H1 (cell line): ENCODE measurements around the gene CFAP74. TPM values are rescaled to one million over a fixed set of nuclear protein-coding genes. Genes with fewer than 3 reads are reported as not detected.

Experiments used
- CTBP2 ChIP-seq: IDR thresholded peaks from 2 replicates; pipeline ENCODE4 v1.7.0; 2011; ENCODE audit warnings: borderline replicate concordance, mild to moderate bottlenecking, moderate library complexity, mixed read lengths, low read length; ENCODE audit not compliant: insufficient read depth, insufficient read length
- JUN ChIP-seq: IDR thresholded peaks from 2 replicates; pipeline ENCODE4 v1.6.1; 2011; ENCODE audit warnings: low read depth, mild to moderate bottlenecking, improper control_type of control experiment, low read length
- KDM5A ChIP-seq: fragments of 200-600 bp; IDR thresholded peaks from 2 replicates; pipeline ENCODE4 v1.7.1; 2012; ENCODE audit warnings: mild to moderate bottlenecking, low read length, inconsistent platforms, mixed read lengths
- RAD21 ChIP-seq, 2 experiments: IDR thresholded peaks in 1 of 2; conservative IDR thresholded peaks in 1 of 2; 2 replicates each; pipeline ENCODE4 v1.6.1; 2011; ENCODE audit warnings: low read depth in 2 of 2, low read length in 2 of 2, improper control_type of control experiment in 1 of 2, inconsistent platforms in 1 of 2, mild to moderate bottlenecking in 1 of 2, moderate library complexity in 1 of 2
- SIRT6 ChIP-seq: IDR thresholded peaks from one replicate; pipeline ENCODE4 v1.7.1; 2012; ENCODE audit warnings: low read length, inconsistent platforms
- SRF ChIP-seq: IDR thresholded peaks from 2 replicates; pipeline ENCODE4 v1.6.1; 2011; ENCODE audit warnings: mild to moderate bottlenecking, low read depth, low read length, moderate library complexity
- polyA plus RNA-seq, 7 experiments: library from polyadenylated mRNA; depleted of rRNA in 3 of 7; stranded (reverse) in 5 of 7; unstranded in 2 of 7; fragments of >200 nt in 5 of 7; fragments of 200-250 nt in 2 of 7; gene quantifications; 1 replicate in 5 of 7; 2 replicates in 1 of 7; 4 replicates in 1 of 7; pipeline versions ENCODE4 v1.2.1 to v1.2.3, GENCODE V29; 2011 to 2013; ENCODE audit warnings: missing spikeins in 2 of 7, mixed read lengths in 2 of 7
- total RNA-seq: library from RNA; stranded (reverse); fragmentation: NEBNext Ultra II Directional; extraction: Animal tissue kit (Norgen Biotek cat#: 25700); gene quantifications from 2 replicates; pipeline ENCODE4 v1.2.1, GENCODE V29; 2021
- TF ChIP-seq, protein P1 (sequence below): IDR thresholded peaks from 2 replicates; pipeline ENCODE4 v1.6.1; 2011; ENCODE audit warnings: low read length, improper control_type of control experiment

Gene CFAP74
- total and polyA plus RNA-seq, 2 of the 8 experiments (the other 6 are each of a cell fraction or from before 2014, with no cell fraction given) = 0.09 to 0.20 TPM

DNA sequence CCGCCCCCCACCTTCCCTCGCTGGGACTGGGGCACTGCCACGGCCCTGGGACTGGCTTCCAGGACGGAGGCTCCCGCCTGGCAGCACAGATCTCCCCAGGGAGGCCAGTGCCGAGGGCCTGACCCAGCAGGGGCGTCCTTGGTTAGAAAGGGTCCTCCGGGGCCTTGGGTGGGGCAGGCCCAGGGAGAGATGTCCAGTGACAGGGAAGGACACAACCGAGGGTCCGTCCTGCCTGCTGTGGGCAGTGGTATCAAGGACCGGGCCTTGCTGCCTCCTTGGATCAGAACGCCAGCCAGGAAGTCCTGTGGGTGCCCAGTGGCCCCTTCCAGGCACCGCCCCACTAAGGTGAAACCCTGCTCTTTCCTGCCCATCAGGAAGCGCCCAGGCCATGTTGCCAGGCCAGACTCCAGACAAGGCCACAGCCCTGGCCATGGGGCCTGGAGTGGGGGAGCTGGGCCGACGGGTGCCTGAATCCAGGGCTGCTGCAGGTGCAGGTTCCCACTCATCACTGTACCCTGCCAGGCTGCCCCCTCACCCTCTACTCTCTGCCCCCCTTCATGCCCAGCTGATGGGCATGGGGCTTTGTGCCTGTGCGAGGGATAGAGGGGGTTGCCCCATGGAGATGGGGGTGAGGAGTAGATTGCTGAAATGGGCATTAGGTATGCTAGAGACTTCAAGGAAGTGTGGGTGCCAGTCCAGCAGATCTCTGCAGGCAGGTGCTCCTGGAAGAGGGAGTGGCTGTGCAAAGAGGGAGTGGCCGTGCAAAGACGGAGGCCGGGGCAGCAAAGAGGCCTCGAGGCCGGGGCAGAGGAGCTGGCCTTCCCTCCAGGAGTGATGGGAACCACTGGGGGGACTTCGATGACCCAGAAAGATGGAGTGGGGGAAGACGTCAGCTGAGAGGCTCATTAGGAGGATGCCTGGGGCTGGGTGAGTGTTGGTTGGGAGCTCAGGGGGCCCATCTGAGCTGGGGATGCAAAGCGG, 44.5 kb upstream of the CFAP74 start (continued):
- no peak for TF ChIP-seq JUN
- no peak for TF ChIP-seq RAD21 (IDR thresholded peaks at IDR 0.05 in 1 of 2, conservative IDR thresholded peaks at IDR 0.05 in 1 of 2; ENCODE audit: low read depth in 2 of 2, low read length in 2 of 2)
- TF ChIP-seq CTBP2 = no peak
- TF ChIP-seq, protein P1, sequence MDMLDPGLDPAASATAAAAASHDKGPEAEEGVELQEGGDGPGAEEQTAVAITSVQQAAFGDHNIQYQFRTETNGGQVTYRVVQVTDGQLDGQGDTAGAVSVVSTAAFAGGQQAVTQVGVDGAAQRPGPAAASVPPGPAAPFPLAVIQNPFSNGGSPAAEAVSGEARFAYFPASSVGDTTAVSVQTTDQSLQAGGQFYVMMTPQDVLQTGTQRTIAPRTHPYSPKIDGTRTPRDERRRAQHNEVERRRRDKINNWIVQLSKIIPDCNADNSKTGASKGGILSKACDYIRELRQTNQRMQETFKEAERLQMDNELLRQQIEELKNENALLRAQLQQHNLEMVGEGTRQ = no peak
- no peak for TF ChIP-seq SRF
- TF ChIP-seq KDM5A = no peak
- TF ChIP-seq SIRT6 = no peak
